Lower leg skin (tissue), 3 donors: ENCODE measurements around the gene MAP3K7CL.

Experiments
- CTCF ChIP-seq, 3 donors: fragments of 450-650 bp; IDR thresholded peaks; one replicate each; pipeline ENCODE4 v1.5.1; 2016; ENCODE audit warnings: antibody characterized with exemption in 3 of 3, mild to moderate bottlenecking in 3 of 3, moderate library complexity in 2 of 3
- POLR2A ChIP-seq, 2 donors: fragments of 450-650 bp; IDR thresholded peaks; one replicate each; pipeline ENCODE4 v1.6.1; 2016 to 2017; ENCODE audit warnings: antibody characterized with exemption in 2 of 2, mild to moderate bottlenecking in 1 of 2, moderate library complexity in 1 of 2

- TF ChIP-seq CTCF (IDR thresholded peaks at IDR 0.05) (no peak), POLR2A (IDR thresholded peaks at IDR 0.05) (no peak)
Observed at GRCh38 chr21:29145852-29146453, 15.5 kb downstream of the MAP3K7CL start.
